HG02840 (cell line): ENCODE data around the gene TMEM200B.
"Not testable (repeated sequence)": the region's sequence is repeated elsewhere in the genome, so short reads cannot be mapped to it uniquely, and the experiment has no call there.

Source experiments
- ATAC-seq: cut with Tn5 transposase; IDR thresholded peaks from one replicate; pipeline ENCODE4 v1.9.1; 2021; ENCODE audit warnings: mild to moderate bottlenecking, moderate library complexity, moderate number of reproducible peaks; ENCODE audit not compliant: unreplicated experiment, low FRiP score

The TMEM200B gene

GRCh38 chr1:29123887-29124365, at the start of gene TMEM200B:
TMEM200B (minus strand) TSS chr1:29123903; CDS start chr1:29121828, 2,075 bp downstream.
- ATAC-seq, result no peak

GRCh38 chr1:29172415-29172939, 48.8 kb upstream of the TMEM200B start:
- ATAC-seq, result no peak

GRCh38 chr1:29171521-29171920, 47.8 kb upstream of the TMEM200B start:
- ATAC-seq, result no peak

DNA sequence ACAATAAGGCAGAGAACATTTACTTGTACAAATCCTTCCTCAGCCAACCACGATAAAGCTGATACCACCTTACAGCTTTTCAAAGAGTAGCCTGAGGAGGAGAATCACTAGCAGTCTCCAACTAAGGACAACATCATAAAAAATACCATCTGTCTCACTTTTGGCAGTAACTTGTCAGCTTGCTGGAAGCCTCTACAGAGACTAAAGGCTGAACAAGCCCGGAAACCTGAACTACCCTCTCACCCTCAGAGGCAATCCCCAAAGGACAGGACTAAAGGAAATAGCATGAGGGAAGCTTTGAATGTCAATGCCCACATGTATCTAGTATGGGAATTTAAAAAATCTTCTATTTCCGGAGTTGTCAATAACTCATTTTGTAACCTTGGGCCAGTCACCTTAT, 47.4 kb upstream of the TMEM200B start:
- no peak for ATAC-seq

DNA sequence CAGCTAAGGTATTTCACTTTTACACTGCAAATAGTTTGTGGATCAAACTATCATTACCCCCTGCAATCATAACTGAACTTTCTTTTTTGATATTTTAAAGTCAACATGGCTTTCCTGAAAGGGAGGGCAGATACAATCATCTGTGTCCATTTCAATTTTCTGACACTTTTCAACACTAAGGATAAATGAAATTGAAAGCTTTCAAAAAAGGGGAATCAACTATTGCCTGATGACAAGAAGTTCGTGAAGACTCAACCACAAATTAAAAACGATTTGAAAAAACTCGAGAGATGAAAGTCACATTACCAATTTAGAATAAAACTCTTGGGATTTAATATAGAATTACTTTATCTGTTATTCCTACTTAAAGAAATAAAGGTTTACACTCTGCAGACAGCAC, 46.3 kb upstream of the TMEM200B start:
- no peak for ATAC-seq

DNA sequence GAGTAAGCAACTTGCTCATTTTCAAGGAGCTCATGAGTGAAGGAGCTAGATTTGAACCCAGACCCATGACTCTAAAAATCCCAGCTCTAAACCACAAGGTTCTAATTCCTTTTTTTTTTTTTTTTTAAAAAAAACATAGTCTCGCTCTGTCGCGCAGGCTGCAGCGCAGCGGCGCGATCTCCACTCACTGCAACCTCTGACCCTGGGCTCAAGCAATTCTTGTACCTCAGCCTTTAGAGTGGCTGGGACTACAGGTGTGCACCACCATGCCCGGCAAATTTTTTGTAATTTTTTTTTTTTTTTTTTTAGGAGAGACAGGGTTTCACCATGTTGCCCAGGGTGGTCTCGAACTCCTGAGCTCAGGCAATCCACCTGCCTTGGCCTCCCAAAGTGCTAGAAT, 44.2 kb upstream of the TMEM200B start:
- ATAC-seq, result no peak

- no peak for ATAC-seq
Measured at GRCh38 chr1:29166291-29166878, 42.7 kb upstream of the TMEM200B start.

GRCh38 chr1:29164588-29164987, 40.9 kb upstream of the TMEM200B start:
- no peak for ATAC-seq

GRCh38 chr1:29162476-29163138, 38.9 kb upstream of the TMEM200B start:
- no peak for ATAC-seq

GRCh38 chr1:29162025-29162424, 38.3 kb upstream of the TMEM200B start:
- no peak for ATAC-seq

- ATAC-seq, result no peak
Measured at GRCh38 chr1:29159773-29160172, 36.1 kb upstream of the TMEM200B start.

DNA sequence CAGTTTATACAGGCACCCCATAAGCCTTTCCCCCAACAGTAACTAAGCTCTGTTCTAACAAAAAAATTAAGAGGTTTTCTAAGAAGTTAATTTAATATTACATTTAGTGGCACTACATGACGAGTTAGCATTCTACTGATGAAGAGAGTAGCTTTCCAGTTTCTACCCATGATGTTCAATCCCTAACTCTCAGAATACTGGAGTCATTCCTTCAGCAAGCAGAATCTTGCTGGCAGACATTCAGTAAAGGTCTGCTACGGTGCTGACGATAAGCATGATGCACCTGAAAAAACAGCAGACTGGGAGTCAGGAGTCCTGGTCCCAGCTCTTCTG, 33.5 kb upstream of the TMEM200B start:
- no peak for ATAC-seq

DNA sequence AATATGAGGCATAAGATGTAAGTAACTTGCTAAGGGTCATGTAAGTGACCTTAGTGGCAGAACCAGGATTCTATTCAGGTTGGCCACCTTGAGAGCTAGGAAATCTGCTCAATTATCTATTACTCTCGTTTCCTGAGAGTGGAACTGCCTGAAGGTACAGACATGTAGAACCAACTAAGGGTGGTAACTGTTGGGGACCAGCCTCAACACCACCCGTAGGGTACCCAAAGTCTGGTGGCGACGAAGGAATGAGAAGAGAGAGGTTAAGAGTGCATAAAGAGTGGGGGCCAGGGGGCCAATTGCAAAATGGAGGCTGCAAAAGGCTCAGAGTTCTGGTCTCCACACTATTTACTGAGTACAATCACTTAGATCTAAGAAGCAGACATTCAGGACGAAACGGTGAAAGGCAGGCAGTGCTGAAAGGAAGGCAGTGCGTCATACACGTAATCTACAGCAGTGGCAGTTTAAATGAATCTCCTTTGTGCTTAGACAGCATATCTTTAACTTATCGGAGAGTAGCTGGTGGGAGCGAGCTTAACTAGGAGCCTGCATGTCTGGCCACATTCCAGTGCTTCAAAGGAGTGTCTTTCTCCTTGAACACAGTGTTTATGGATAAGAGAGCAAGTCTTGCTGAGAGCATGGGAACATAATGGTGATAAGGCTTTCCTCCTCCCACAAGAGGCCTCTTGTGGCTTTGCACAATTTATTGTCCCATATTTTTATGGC, 33.0 kb upstream of the TMEM200B start:
- ATAC-seq, result no peak

DNA sequence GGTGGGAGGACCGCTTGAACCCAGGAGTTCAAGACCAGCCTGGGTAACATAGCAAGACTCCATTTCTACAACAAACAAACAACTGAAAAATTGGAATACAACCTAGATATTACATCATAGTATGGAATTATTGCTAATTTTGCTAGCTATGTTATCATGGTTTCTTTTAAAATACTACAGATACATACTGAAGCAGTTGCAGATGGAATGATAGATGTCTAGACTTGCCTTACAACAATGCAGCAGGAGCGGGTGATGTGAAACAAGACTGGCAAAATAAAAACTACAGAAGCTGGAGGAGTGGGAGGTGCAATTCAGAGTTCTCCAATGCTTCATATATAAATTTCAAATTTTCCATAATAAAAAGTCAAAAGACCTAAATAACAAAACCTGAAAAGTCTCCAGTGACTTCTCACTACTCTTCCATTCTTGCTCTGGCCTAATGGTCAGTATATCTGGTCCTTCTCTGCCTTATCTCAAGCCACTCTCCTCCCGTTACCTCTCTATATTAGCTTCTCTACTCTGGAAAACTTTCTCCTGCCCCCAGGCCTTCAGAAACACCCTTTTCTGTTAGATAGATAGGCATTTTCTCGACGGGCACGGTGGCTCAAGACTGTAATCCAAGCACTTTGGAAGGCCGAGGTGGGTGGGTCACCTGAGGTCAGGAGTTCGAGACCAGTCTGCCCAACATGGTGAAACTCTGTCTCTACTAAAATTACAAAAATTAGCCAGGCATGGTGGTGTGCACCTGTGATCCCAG, 28.5 kb upstream of the TMEM200B start:
- no peak for ATAC-seq

DNA sequence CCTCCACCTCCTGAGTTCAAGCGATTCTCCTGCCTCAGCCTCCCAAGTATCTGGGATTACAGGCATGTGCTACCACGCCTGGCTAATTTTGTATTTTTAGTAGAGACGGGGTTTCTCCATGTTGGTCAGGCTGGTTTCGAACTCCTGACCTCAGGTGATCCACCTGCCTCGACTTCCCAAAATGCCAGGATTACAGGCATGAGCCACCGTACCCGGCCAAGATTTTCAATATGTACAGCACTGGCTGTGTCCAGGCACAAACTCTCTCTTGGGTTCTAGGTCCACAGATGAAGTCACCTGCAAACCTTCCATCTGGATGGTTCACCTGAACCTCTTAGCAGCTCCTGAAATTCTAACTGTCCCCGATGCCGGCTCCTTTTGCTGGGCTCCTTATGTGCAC, 26.6 kb upstream of the TMEM200B start:
- ATAC-seq, result not testable (repeated sequence)

GRCh38 chr1:29148656-29149491, 25.2 kb upstream of the TMEM200B start:
- ATAC-seq, result no peak

DNA sequence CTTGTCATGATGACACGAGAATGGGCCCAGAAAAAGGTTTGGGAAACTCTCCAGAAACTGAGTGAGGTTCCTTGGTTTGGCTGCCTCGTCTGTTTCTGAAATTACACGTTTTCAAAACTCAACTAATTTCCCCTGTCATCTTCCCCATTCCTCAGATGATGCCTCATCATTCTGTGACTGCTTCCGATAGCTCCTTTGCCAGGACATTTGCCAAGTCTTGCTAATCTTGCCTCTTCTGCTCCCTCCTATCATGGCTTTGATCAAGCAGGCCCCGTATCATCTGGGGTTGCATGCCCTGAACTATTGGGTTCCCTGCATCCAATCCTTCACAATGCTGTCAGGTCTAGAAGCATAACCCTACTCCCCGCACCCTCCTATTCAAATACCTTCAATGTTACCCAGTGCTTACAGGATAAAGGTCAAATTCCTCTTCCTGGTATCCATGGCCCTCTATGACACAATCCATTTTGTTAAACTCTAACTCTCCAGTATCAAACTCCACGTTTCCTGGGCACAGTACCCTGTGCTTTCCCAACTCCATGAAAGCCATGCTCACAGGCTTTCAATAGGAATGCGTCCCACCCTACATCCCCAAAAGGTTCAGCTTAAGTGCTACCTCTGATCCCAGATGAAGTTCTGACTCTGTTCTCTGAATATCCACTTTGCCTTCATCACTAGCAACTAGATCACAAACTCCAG, 22.2 kb upstream of the TMEM200B start:
- ATAC-seq, result no peak

- no peak for ATAC-seq
Measured at GRCh38 chr1:29144178-29144577, 20.5 kb upstream of the TMEM200B start.

DNA sequence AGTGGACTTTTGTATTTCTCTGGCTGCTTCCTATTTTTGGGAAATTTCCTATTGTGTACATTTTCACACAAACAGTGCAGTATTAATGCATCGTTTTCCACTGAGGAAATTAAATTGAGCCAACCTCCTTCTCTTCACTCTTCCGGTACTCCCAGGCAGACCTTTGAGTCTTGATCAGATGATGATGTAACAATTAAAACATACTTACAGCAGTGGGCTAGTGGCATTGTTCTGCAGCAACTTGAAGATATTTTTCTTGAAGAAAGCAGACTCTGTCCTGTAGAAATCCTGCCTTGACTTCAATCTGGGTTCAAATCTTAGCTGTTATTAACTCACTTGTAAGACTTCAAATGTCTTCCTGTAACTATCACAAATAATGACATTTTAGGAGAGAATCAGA, 19.0 kb upstream of the TMEM200B start:
- no peak for ATAC-seq
